Smooth muscle cell (in vitro differentiated cells): ENCODE measurements around the gene SH2D3C. TPM values are rescaled to one million over a fixed set of nuclear protein-coding genes. Genes with fewer than 3 reads are reported as not detected.

Experiments used
- DNase-seq: peaks from one replicate; lab custom pipeline; 2025; ENCODE audit not compliant: unreplicated experiment; lab: John Stamatoyannopoulos, UW
- H2AFZ ChIP-seq: fragments of 200-600 bp; sonication (generic); 2 replicates; pipeline ENCODE4 v1.6.0; 2016; ENCODE audit warnings: antibody characterized with exemption, low read depth, mild to moderate bottlenecking
- H3F3A ChIP-seq: fragments of 200-600 bp; sonication (generic); 2 replicates; pipeline ENCODE4 v1.6.0; 2017; ENCODE audit warnings: antibody characterized with exemption, low read depth
- H3K27ac ChIP-seq: fragments of 200-600 bp; sonication (generic); 2 replicates; pipeline ENCODE4 v1.5.1; 2016; ENCODE audit warnings: low read depth, mild to moderate bottlenecking
- H3K27me3 ChIP-seq: fragments of 200-600 bp; sonication (generic); 2 replicates; pipeline ENCODE4 v1.6.1; 2016; ENCODE audit warnings: low read depth, mild to moderate bottlenecking
- H3K36me3 ChIP-seq: fragments of 200-600 bp; sonication (generic); 2 replicates; pipeline ENCODE4 v1.5.1; 2016; ENCODE audit warnings: low read depth
- H3K4me1 ChIP-seq: fragments of 200-600 bp; sonication (generic); 2 replicates; pipeline ENCODE4 v1.5.1; 2016; ENCODE audit warnings: low read depth
- H3K4me2 ChIP-seq: fragments of 200-600 bp; sonication (generic); 2 replicates; pipeline ENCODE4 v1.6.0; 2016; ENCODE audit warnings: mild to moderate bottlenecking
- H3K4me3 ChIP-seq: fragments of 200-600 bp; sonication (generic); 2 replicates; pipeline ENCODE4 v1.5.1; 2016; ENCODE audit warnings: mild to moderate bottlenecking
- H3K79me2 ChIP-seq: fragments of 200-600 bp; sonication (generic); 2 replicates; pipeline ENCODE4 v1.6.0; 2016; ENCODE audit warnings: low read depth, mild to moderate bottlenecking
- H3K9ac ChIP-seq: fragments of 200-600 bp; sonication (generic); 2 replicates; pipeline ENCODE4 v1.6.0; 2016; ENCODE audit warnings: low read depth
- H3K9me3 ChIP-seq: fragments of 200-600 bp; sonication (generic); replicated peaks from 2 replicates; pipeline ENCODE4 v1.5.1; 2016; ENCODE audit warnings: low read depth
- H4K20me1 ChIP-seq: fragments of 200-600 bp; sonication (generic); 2 replicates; pipeline ENCODE4 v1.6.0; 2016; ENCODE audit warnings: low read depth
- CTCF ChIP-seq: fragments of 200-600 bp; sonication (generic); IDR thresholded peaks from 2 replicates; pipeline ENCODE4 v1.5.1; 2017; ENCODE audit warnings: borderline replicate concordance, mild to moderate bottlenecking, antibody characterized with exemption; ENCODE audit not compliant: insufficient read depth, poor library complexity, severe bottlenecking
- WGBS: methylation state at CpG from one replicate; pipeline ENCODE4 v1.1.7; 2016; ENCODE audit warnings: low lambda C conversion rate; 5-methylcytosine and 5-hydroxymethylcytosine counted together
- polyA plus RNA-seq: library from polyadenylated mRNA; unstranded; fragments of >200 nt; fragmentation: Nextera tagmentation; extraction: Ambion mirVana; gene quantifications from 2 replicates; pipeline ENCODE4 v1.2.1, GENCODE V29; 2016
- total RNA-seq: library from RNA; depleted of rRNA; stranded (reverse); fragments of >200 nt; gene quantifications from 2 replicates; pipeline ENCODE4 v1.2.3, GENCODE V29; 2014

Gene SH2D3C
- total and polyA plus RNA-seq, 2 experiments from 2014 or later, result 0.54 TPM; not detected in 1

GRCh38 chr9:127813686-127814226 is 35.3 kb upstream of the SH2D3C start:
- H3F3A ChIP-seq, result no peaks in the 10 kb centered on the region
- no peaks in the 10 kb centered on the region for H3K9me3 ChIP-seq
- H3K4me1 ChIP-seq, result no peaks in the 10 kb centered on the region
- no peaks in the 10 kb centered on the region for H4K20me1 ChIP-seq
- no peak overlapping the region for H2AFZ ChIP-seq
- H3K79me2 ChIP-seq, result no peaks in the 10 kb centered on the region
- no peak overlapping the region for H3K4me2 ChIP-seq
- no peak overlapping the region for H3K4me3 ChIP-seq
- H3K36me3 ChIP-seq, result no peaks in the 10 kb centered on the region
- TF ChIP-seq CTCF, result no peak
- 98% methylated on average over 9 of the region's 9 CpGs for WGBS
- no peaks in the 10 kb centered on the region for H3K27me3 ChIP-seq
- DNase-seq, result no peak
- H3K9ac ChIP-seq, result no peak overlapping the region
- no peak overlapping the region for H3K27ac ChIP-seq

DNA sequence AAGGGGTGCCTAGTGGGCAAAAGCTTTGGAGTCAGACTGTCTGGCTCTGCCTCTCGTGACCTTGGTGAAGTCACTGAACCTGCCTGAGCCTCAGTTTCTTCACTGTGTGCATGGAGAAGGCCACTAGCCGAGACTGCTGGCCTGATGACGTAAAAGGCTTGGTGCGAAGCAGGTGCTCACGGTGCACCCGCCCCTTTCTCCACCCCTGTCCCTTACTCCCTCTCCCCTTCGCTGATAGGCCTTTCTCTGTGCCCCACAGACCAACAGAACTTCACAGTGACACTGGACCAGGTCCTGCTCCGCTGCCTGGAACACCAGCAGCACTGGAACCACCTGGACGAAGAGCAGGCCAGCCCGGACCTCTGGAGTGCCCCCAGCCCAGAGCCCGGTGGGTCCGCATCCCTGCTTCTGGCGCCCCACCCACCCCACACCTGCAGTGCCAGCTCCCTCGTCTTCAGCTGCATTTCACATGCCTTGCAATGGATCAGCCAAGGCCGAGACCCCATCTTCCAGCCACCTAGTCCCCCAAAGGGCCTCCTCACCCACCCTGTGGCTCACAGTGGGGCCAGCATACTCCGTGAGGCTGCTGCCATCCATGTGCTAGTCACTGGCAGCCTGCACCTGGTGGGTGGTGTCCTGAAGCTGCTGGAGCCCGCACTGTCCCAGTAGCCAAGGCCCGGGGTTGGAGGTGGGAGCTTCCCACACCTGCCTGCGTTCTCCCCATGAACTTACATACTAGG is 34.6 kb upstream of the SH2D3C start:
- Histone ChIP-seq H3K4me2 (no peak overlapping the region), H3K36me3 (no peaks in the 10 kb centered on the region), H3K79me2 (no peaks in the 10 kb centered on the region), H2AFZ (no peak overlapping the region), H3K27me3 (no peaks in the 10 kb centered on the region), H3K9me3 (no peaks in the 10 kb centered on the region), H3F3A (no peaks in the 10 kb centered on the region), H3K27ac (no peak overlapping the region), H3K4me3 (no peak overlapping the region), H3K4me1 (no peaks in the 10 kb centered on the region), H4K20me1 (no peaks in the 10 kb centered on the region), H3K9ac (no peak overlapping the region)
- no peak for DNase-seq
- 96% methylated on average over 19 of the region's 19 CpGs for WGBS
- TF ChIP-seq CTCF, result no peak

DNA sequence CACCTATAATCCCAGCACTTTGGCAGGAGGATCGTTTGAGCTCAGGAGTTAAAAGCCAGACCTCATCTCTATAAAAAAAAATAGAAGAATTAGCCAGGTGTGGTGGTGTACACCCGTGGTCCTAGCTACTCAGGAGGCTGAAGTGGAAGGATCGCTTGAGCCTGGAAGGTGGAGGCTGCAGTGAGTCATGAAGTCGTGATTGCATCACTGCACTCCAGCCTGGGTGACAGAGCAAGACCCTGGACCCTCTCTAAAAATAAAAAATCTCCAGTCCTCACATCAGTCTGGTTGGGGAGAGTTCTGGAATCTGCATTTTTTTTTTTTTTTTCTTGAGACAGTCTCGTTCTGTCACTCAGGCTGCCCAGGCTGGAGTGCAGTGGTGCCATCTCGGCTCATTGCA is 33.5 kb upstream of the SH2D3C start:
- Histone ChIP-seq H3K27ac (no peak overlapping the region), H3K9me3 (no peaks in the 10 kb centered on the region), H3K27me3 (no peaks in the 10 kb centered on the region), H3K4me1 (no peaks in the 10 kb centered on the region), H4K20me1 (no peaks in the 10 kb centered on the region), H3K4me3 (no peak overlapping the region), H3F3A (no peaks in the 10 kb centered on the region), H2AFZ (no peak overlapping the region), H3K4me2 (no peak overlapping the region), H3K36me3 (no peaks in the 10 kb centered on the region), H3K9ac (no peak overlapping the region), H3K79me2 (no peaks in the 10 kb centered on the region)
- no peak for TF ChIP-seq CTCF
- no peak for DNase-seq
- 98% methylated on average over 6 of the region's 6 CpGs for WGBS
